ENCODE results near the gene FKBP15. TPM values are rescaled to one million over a fixed set of nuclear protein-coding genes. Genes with fewer than 3 reads are reported as not detected.
"Not testable (repeated sequence)": the region's sequence is repeated elsewhere in the genome, so short reads cannot be mapped to it uniquely, and the experiment has no call there.

The FKBP15 gene
- total and polyA plus RNA-seq, 2 experiments from 2014 or later = 7.9 to 14.9 TPM

DNA sequence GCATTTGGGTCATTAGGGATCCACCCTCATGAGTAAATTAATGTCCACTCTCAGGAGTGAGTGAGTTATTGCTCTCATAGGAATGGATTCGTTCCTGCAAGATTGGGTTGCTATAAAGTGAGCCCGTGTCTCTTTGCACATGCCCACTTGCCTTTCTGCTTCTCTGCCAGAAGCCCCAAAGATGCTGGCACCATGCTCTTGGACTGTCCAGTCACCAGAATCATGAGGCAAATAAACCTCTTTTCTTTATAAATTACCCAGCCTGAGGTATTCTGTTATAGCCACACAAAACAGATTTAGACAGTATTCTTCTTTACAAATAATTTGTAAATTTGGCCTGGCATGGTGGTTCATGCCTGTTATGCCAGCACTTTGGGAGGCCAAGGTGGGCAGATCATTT is 29.7 kb upstream of the FKBP15 start:
- H3F3A ChIP-seq (replicated peaks; ENCODE audit: low read depth) = no peaks in the 10 kb centered on the region
- no peaks in the 10 kb centered on the region for H3K4me1 Mint-ChIP-seq
- ATAC-seq = no peak
- peaks cover 18% of the 10 kb centered on the region for H3K36me3 Mint-ChIP-seq (ENCODE audit: low read depth)
- no peaks in the 10 kb centered on the region; the same call in 1 of the 2 replicates for H3K79me2 ChIP-seq (replicated peaks; ENCODE audit: insufficient read depth)
- no peaks in the 10 kb centered on the region for H3K4me1 ChIP-seq (ENCODE audit: insufficient read depth)
- no peak overlapping the region for H3K4me3 Mint-ChIP-seq
- no peak overlapping the region for H2AFZ ChIP-seq
- peaks cover 9% of the 10 kb centered on the region; the same call in 2 of the 3 replicates for H3K9me3 Mint-ChIP-seq
- H3K27ac Mint-ChIP-seq = no peak overlapping the region
- no peaks in the 10 kb centered on the region; the same call in 1 of the 2 replicates for H3K36me3 ChIP-seq (ENCODE audit: insufficient read depth)
- no peaks in the 10 kb centered on the region for H3K27me3 ChIP-seq (ENCODE audit: insufficient read depth)
- peaks cover 3% of the 10 kb centered on the region for H3K27me3 Mint-ChIP-seq (ENCODE audit: insufficient read depth, low read depth, poor library complexity)
- 0 out of 2 replicates have a peak, but pooled peaks cover 5% of the 10 kb centered on the region for H4K20me1 ChIP-seq (replicated peaks; ENCODE audit: insufficient read depth)
- H3K4me3 ChIP-seq = no peak overlapping the region
- no peak overlapping the region for H3K4me2 ChIP-seq
- no peak overlapping the region for H3K27ac ChIP-seq (ENCODE audit: low read depth)
- H3K9me2 ChIP-seq (ENCODE audit: insufficient read depth) = no peaks in the 10 kb centered on the region
- no peak for DNase-seq (ENCODE audit: low spot score)
- no peak for TF ChIP-seq CTCF (conservative IDR thresholded peaks at IDR 0.05; ENCODE audit: low read depth in 2 of 2)
- no peak for TF ChIP-seq ZNF462 (CRISPR knock-in tag; IDR thresholded peaks at IDR 0.05)

DNA sequence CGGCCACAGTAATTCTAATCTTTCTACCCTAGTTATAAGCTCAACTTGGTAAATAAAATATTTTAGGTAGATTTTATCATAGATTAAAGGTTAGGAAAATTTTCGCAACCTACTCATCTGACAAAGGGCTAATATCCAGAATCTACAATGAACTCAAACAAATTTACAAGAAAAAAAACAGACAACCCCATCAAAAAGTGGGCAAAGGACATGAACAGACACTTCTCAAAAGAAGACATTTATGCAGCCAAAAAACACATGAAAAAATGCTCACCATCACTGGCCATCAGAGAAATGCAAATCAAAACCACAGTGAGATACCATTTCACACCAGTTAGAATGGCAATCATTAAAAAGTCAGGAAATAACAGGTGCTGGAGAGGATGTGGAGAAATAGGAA is 28.6 kb upstream of the FKBP15 start:
- not testable (repeated sequence) for H3K9me3 Mint-ChIP-seq; H3K4me3 ChIP-seq; H3K79me2 ChIP-seq (replicated peaks; ENCODE audit: insufficient read depth); H3K4me1 ChIP-seq (ENCODE audit: insufficient read depth); H4K20me1 ChIP-seq (replicated peaks; ENCODE audit: insufficient read depth); H3K4me1 Mint-ChIP-seq; H3K27ac ChIP-seq (ENCODE audit: low read depth); DNase-seq (ENCODE audit: low spot score); H3K4me2 ChIP-seq; H3K27ac Mint-ChIP-seq; H3F3A ChIP-seq (replicated peaks; ENCODE audit: low read depth); ATAC-seq; H3K9me2 ChIP-seq (ENCODE audit: insufficient read depth); H3K36me3 ChIP-seq (ENCODE audit: insufficient read depth); H3K27me3 ChIP-seq (ENCODE audit: insufficient read depth); H3K4me3 Mint-ChIP-seq; H3K27me3 Mint-ChIP-seq (ENCODE audit: insufficient read depth, low read depth, poor library complexity); H2AFZ ChIP-seq
- H3K36me3 Mint-ChIP-seq (ENCODE audit: low read depth) = peaks cover 18% of the 10 kb centered on the region

Data from GM23338 (cell line).